ENCODE results near the gene LIN7A.

LIN7A gene

DNA sequence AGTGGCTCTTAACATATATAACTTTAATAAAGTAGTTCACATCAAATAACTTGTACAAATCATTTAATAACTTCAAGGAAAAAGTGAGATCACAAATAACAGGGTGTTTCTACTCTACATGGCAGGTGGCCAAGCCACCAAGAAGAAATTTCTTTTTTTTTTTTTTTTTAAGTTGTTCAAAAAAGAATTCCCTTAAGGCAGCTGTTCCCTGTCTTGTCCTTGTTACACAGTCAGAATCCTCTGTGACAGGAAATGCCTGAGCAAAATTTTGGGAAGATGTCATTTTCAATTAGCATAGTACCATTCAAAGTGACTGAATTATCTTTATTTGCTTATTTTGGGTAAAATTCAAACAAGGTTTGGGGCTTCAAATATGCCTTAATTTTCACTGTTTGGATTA, 79.4 kb downstream of the LIN7A start:
- no peak for DNase-seq (ENCODE audit: low read depth)

DNA sequence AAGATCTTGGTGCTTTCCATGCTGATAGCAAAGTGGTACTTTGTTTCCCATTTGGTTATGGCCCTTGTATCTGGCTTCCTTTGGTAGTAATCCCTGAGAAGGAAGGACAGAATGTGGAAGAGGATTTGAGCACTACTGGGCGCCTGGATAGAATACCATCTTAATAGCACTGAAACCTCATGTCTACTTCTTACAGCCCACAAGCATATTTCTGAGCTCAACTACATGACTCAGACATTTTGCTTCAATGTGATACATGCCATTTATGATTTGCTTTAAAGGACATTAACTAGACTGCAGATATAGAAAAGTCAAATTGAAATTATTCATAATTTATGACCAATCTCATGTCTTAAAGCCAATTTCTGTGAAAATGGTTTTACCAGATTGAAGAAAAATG, 80.4 kb downstream of the LIN7A start:
- DNase-seq (ENCODE audit: low read depth), result no peak

DNA sequence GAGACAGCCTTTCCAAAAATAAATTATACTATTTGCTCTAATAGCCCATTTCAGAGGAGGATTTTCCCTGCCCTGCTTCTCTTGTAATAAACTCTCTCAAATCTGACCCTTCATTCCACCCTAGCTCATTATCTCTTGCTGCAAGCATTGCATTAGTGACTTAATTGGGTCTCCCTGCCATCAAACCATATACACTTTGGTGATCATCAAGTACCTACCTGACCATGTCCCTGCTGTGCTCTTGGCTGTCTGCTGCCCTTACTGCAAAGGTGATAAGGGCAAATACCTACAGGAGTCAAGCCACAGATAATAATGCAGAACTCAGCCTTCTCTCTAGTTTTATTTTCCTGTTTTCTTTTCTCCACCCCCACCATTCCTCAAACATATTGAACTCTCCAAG, 88.4 kb downstream of the LIN7A start:
- DNase-seq (ENCODE audit: low read depth), result no peak

DNA sequence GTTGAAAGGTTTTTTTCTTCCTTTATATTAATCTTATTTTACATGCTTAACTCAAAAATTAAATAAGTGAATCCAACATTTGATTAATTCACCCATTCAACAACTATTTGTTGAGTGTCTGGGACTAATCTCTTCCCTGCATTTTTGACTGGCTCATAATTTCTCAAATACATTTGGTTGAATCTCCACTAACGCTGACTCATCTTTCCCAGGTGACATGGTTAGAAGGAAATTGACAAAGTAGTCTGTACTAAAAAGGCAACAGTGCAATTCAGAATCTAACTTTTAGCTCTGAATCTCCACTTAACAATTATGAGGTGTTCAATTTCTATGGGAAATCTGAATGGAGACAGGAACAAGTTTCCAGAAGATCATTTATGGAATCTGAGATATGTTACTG, 88.9 kb downstream of the LIN7A start:
- DNase-seq (ENCODE audit: low read depth), result no peak

DNA sequence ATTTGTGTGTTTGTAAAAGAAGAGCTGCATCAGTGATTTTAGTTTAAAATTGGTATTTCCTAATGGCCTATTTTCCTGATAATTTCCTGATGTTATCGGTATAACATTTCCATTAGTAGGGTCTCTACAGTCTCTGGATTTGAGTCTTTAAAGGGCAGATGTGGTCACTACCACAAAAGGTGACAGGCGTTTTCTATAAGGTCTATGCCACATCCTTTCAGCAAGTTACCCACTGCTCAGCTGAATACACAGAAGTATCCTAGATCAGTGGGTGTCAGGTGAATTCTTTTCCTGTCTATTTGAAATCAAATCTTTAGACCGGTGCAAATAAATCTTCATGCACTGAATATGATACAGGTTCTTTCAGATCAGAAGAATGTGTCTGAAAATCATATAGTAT, 90.2 kb downstream of the LIN7A start:
- no peak for DNase-seq (ENCODE audit: low read depth)

DNA sequence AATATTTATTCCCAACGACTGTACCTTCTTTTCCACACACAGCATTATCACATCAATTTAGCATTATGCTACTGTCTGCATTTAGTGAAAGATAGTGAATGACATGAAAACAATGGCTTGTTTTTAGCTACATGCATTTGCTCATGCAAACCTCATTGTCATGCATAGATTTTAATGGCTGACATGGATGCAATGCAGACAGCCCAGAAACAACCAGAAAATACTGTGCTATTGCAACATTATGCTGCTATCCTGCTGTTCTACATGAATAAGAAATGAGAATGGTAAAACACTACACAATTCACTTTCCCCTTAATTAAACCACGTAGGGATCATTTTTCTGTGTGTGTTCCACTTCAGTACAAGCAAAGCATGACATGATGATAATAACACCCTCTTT, 90.8 kb downstream of the LIN7A start:
- DNase-seq (ENCODE audit: low read depth), result no peak

DNA sequence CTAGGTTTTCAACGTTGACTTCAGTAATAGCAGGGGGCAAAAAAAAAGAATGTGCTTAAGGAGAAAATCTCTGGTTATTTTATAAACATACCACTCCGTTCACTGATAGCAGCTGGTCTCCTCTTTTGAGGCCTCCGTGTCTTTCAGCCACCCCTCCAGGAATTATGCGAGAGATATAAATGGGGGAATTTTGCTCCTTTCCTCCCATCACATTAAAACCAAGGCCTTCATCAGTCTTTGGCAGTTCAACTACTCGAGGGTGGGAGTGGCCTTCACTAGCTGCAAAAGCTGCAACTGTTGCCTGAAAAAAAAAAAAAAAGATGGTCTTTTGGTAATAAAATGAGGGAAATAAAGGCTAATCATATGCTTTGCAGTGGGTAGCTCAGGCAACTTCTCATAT, 92.1 kb downstream of the LIN7A start:
- no peak for DNase-seq (ENCODE audit: low read depth)

DNA sequence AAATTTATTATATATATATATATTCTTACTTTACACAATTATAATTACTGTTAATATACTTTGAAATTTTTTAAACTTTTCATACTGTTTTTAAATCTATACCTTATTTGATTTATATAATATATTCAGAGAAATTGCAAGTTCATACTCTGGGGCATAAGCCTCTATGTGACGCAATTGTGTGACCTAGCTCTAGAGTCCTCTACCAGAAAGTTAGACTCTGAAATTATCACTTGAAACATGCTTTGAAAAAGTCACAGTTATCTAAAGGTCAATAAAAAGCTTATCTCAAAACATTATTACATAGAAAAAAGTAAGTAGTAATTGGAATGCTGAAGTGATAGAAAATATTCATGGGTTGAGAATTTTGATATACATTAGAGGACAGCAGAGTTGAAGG, 93.8 kb downstream of the LIN7A start:
- no peak for DNase-seq (ENCODE audit: low read depth)

DNA sequence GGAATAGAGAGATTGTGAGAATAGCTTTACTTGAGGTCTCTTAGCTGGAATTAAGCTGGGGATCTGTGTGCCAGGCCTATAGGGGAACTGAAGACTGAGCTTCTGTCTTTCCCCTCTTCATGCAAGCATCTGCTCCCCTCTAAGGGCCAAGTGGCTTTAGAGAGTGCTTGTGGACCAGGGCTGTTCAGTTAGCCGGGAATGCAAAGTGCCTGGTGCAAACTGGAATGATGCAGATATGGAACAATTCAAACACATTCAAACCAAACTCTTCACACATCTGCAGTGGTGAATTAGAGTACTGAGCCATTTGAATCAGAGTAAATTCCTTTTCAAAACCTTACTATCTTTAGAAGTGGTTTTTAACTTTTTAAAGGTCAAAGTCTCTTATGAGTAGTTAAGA, 99.0 kb downstream of the LIN7A start:
- DNase-seq (ENCODE audit: low read depth), result no peak

DNA sequence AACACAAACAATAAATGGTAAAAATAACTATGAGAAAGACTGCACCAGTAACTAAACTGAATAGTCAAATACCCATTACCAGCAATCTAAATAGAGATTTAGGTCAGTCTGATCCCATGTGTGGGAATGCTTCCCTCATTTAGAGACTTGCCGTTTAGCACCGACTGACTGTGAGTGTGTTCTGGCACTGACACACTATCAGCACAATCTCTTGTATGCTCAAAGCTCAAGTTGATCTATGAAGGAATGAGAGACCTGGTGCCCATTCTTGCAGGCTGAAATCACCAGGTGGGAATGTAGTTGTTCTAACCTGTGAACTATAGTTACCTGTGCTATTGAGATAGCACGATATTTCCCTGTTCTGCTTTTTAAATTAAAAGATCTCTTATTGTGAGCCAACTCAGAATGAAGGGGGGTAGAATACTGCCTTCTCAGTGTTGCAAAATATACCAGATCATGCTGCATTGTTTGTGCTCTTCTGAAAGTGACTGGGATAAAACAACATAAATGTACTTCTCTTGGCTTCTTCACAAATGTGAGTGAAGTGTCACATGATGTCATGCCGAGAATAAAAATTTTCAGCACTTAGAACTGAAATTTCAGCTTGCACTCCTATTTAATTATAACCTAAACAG, 99.6 kb downstream of the LIN7A start:
- DNase-seq (ENCODE audit: low read depth), result no peak

DNA sequence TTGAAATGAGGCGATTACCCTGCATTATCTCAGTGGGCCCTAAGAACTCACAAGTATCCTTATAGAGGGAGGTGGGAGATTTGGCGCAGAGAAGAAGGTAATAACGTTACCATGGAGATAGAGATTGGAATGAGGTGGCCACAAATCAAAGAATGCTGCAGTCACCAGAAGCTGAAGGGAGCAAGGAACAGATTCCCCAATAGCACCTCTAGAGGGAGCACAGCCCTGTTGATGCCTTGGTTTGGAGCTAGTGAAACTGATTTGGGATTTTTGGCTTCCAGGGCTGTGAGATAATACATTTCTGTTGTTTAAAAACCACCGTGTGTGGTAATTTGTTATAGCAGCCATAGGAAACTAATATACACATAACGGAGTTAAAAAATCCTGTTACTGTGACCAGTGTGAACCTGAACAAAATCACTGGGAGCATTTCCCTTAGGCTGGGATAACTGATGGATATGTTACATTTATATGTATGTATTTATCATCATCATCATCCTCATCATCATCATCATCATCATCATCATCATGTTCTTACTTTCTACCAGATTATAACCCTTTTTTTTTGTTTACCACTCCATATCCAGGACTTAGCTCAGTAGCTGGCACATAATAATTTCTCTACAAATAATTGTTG, 100.3 kb downstream of the LIN7A start:
- DNase-seq (ENCODE audit: low read depth), result no peak

DNA sequence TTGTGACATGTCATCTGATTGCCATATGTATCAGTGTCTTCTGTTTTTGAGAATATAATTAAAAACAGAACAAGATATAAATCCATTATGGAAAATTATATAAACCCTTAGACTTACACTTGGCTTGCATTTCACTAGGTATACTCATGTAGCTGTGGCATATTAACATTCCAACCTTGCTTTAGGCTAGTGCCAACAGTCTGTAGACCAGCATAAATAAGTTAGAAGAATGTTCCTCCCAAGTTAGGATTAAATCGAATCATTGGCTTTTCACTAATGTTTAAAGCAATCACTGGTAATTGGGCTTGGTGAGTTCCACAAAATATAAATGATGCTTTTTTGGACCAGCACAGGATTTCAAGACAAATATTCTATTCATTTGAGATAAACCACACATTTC, 103.0 kb downstream of the LIN7A start:
- no peak for DNase-seq (ENCODE audit: low read depth)

DNA sequence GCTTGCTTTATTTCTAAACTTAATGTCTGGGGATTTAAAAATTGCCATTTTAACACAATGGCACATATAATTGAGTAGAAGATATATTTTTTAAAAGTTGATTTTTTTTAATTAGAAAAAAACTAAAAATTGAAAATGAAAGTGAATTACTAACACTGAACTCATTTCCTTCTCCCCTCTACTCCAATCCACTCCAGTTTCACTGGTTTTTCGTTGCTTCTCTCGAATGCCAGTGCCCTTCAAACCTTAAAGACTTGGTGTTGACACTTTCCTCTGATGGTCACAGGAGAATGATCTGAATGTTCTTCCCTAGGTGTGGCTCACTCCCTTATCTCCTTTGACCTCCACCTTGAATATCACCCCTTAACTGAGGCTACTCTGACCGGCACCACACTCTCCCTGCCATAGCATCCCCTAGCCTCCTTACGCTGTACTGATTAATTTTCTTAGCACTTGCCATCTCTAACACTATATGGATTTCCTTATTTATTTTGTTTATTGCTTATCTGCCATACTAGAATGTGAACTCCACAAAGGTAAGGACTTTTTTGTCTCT, 107.1 kb downstream of the LIN7A start:
- no peak for DNase-seq (ENCODE audit: low read depth)

DNA sequence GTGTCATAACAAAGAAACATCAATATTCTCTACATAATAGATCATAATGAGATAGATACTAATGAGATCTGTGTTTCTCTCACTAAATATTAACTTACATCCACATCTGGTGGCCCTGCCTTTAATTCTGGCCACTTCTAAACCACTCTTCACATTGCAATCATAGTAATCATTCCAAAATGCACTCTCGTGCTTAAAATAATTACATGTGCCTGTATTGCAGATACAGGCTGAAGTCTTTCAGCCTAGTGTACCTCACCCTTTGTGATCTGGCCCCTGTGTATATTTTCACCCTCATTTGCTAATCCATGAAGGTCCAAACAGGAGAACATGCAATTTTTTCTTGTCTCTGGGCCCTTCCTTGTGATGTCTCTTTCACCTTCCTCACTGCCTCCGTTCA, 108.0 kb downstream of the LIN7A start:
- DNase-seq (ENCODE audit: low read depth), result no peak

DNA sequence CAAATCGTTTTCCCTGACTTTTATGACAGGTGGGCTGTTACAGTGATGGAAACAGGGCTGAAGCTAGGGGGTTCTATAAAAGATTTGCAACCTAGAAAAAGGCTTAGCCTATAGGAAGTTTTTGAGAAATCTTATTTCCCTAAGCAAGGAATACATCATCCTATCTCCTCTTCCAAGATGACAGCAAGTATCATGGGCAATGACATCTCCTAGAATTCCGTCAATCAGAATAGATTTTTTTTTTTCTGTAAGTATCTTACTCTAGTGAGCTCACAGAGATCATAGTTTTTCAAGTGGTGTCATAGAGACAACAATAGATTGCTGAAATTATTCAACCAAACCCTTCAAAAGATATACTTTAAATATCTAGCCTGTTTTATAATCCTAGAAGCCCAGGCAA, 112.2 kb downstream of the LIN7A start:
- no peak for DNase-seq (ENCODE audit: low read depth)

DNA sequence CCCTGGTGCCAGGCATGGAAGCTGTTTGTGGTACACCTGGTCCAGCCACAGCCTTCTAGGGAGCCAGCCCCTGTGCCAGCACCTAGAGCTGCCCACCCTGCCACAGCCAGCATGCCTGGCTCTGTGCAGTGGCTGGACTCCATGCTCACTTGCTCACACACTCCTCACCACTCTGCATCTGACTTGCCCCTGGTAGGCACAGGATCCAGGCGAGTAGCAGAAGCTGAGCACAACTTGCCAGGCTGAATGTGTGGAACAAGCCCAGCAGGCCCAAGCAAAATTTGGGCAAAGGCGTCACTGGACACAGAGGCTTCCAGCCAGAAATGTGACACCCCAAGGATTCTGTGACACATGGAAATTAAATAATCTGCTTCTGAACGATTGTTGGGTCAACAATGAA, 114.3 kb downstream of the LIN7A start:
- no peak for DNase-seq (ENCODE audit: low read depth)

DNA sequence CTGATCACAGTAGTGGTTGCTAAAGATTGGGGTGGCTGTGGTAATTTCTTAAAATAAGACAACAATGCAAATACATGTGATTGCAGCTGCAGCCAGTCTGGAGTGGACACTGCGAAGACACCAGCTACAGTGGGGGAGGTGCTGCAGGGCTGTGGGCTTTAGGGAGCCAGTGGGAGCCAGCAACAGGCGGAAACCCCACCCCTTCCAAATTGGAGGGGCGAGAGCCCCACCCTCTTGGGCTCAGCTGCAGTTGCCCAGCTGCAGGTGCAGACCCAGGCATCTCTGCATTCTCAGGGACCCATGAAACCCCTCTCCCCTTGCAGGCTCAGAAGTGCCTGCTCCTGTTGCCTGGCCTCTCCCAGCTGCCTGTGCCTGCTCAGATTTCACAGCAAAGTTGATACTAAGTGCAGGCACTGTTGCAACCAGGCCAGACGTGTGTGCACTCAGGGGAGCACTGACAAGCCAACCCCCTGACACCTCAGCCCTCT, 116.2 kb downstream of the LIN7A start:
- no peak for DNase-seq (ENCODE audit: low read depth)

DNA sequence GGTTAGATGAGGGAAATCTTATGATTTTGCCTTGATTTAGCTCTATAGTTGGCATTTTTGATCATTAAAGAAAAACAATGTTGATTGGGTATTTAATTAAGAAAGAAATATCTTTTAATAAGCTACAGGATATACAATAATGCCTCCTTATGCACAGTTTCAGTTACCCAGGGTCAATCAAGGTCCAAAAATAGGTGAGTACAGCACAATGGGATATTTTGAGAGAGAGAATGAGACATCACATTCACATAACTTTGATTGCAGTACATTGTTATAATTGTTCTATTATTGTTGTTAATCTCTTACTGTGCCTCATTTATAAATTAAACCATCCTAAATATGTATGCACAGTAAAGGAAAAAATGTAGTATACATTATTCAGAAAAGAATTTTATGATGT, 118.9 kb downstream of the LIN7A start:
- no peak for DNase-seq (ENCODE audit: low read depth)

DNA sequence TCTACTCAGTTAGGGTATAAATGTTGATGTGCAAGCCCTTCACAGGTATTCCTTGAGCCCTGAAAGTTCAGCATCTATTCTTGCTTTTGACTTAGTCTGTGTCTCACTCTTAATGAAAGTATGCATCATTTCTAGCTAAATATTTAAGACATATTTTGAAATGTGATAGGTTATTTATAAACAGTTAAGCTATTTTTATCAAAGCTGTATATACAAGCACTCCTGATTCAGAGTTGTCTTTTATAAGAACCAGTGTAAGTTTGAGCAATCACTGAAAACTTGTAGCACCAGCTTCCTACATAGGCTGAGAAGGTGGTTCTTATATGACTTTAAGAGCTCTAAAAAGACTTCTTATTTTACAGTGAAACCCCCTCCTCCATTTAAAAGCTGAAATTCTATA, 122.4 kb downstream of the LIN7A start:
- DNase-seq (ENCODE audit: low read depth), result no peak

DNA sequence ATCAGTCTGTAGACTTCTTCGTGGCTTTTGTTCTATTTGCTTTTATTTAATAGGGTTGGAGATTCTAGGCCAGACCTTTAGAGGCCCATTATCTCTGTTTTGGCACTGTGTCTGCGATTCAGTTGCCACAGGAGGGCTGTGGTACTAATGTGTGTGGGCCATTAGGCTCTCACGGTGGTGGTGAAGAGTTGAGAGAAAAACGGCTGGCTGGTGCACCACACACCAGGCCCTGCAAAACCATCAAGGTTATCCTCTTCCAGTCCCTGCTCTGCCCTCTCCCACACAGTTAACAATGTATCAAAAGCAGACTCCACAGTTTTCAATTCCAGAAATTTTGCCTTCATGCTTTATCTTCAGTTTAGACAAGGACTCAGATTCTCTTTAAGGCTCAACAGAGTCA, 123.3 kb downstream of the LIN7A start:
- DNase-seq (ENCODE audit: low read depth), result no peak

DNA sequence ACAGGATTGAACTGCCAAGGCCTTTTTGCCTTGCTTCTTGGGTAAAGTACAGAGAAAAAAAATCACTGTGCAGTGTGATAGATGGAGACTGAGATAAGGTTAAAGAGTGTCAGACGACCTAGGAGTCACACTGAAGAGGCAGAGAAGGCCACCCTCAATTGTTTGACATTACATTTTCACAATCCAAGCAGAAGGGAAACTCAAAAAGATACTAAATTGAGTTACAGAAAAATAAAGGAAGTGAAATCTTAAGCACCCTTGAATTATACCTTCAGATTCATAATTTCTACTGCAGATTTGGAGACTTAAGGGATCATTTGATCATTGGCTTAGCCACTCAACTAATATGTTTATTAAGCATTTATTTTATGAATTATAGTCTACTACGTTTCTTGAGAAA, 123.9 kb downstream of the LIN7A start:
- DNase-seq (ENCODE audit: low read depth), result no peak

DNA sequence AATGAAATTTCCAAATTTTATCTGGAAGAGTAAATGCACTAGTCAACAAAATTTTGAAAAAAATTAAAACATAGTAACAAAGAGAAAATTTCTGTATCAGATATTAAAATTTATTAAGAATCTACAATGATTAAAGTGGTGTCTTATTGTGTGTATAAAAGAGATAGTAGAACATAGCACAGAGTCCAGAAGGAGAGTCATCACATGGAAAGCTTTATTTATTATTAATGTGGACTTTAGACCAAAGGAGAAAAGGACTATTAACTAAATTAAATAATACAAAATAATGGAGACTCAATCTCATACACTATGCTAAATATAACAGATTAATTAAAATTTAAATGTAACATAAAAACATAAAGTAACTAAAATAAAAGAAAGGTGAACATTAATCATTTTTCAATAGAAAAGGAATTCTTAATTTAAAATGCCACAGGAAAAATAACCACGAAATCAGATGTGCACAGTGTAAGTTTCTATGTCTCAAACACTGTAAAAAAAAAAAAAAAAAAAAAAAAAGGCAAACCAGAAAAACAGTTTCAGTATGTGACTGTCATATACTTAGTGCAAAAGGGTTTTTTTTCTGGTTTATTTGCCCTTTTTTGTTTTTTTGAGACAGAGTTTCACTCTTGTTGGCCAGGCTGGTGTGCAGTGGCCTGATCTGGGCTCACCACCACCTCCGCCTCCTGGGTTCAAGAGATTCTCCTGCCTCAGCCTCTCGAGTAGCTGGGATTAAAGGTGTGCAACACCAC, 125.6 kb downstream of the LIN7A start:
- DNase-seq (ENCODE audit: low read depth), result no peak

DNA sequence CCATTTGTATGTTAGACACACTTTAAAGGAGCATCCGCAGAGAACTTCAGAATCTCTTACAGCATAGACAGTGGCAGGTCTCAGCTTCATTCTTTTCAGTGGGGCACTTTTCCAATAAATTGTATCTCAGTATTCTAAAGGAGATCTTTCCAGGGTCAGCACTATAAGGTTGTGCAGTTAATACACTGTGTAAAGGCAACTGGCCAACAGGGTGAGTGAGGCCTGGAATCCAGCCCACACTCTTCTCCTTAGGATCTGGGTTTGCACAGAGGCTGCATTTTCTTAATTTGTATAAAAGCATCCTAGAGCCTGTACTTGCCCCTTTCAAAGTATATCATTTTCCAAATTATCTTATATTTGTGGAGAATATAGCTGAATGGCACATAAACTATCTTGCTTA, 126.9 kb downstream of the LIN7A start:
- DNase-seq (ENCODE audit: low read depth), result no peak
